ENCODE results near the gene COPS7B. TPM values are rescaled to one million over a fixed set of nuclear protein-coding genes. Genes with fewer than 3 reads are reported as not detected.

The COPS7B gene
- polyA plus RNA-seq, 4 donors: 9.5 to 36.4 (median 16.2) TPM

DNA sequence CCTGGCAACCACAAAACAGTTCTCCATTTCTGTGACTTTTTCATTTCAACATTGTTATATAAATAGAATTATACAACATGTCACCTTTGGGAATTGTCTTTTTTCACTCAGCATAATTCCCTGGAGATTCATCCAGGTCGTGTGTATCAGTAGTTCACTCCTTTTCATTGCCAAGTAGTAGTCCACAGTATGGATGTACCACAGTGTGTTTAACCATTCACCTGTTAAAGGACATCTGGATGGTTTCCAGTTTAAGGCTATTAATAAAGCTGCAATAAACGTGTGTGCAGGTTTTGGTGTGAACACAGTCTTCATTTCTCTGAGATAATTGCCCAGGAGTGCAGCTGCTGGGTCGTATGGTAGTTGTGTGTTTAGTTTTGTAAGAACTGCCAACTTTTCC, 35.7 kb downstream of the COPS7B start:
- H3K27me3 ChIP-seq (ENCODE audit: control insufficient read depth in 3 of 3, insufficient read depth in 3 of 3, low read length in 3 of 3): no peaks in the 10 kb centered on the region
- no peak overlapping the region for H3K4me3 ChIP-seq (ENCODE audit: low read depth in 1 of 3, low read length in 3 of 3)
- DNase-seq (no peak), FAIRE-seq (no peak)
- H3K27ac ChIP-seq (ENCODE audit: low read depth in 1 of 3, low read length in 2 of 3): no peak overlapping the region
- 18 to 46% (median 38%) methylated on average over 3 of the region's 3 CpGs for WGBS, 3 donors
- no peaks in the 10 kb centered on the region for H3K36me3 ChIP-seq (ENCODE audit: control insufficient read depth in 3 of 3, insufficient read depth in 2 of 3, low read depth in 1 of 3, low read length in 3 of 3)
- H3K4me1 ChIP-seq (ENCODE audit: control insufficient read depth in 3 of 3, insufficient read depth in 2 of 3, low read depth in 1 of 3, low read length in 2 of 3): no peaks in the 10 kb centered on the region
- no peaks in the 10 kb centered on the region for H3K9me3 ChIP-seq (ENCODE audit: control insufficient read depth in 2 of 2, insufficient read depth in 1 of 2, low read depth in 1 of 2, low read length in 1 of 2)

- H3K27ac ChIP-seq (ENCODE audit: low read depth in 1 of 3, low read length in 2 of 3): no peak overlapping the region
- FAIRE-seq (no peak), DNase-seq (no peak)
- WGBS, 3 donors: 82 to 87% (median 84%) methylated on average over 10 of the region's 10 CpGs
- no peaks in the 10 kb centered on the region for H3K4me1 ChIP-seq (ENCODE audit: control insufficient read depth in 3 of 3, insufficient read depth in 2 of 3, low read depth in 1 of 3, low read length in 2 of 3)
- H3K36me3 ChIP-seq (ENCODE audit: control insufficient read depth in 3 of 3, insufficient read depth in 2 of 3, low read depth in 1 of 3, low read length in 3 of 3): no peaks in the 10 kb centered on the region
- no peaks in the 10 kb centered on the region for H3K9me3 ChIP-seq (ENCODE audit: control insufficient read depth in 2 of 2, insufficient read depth in 1 of 2, low read depth in 1 of 2, low read length in 1 of 2)
- H3K4me3 ChIP-seq (ENCODE audit: low read depth in 1 of 3, low read length in 3 of 3): no peak overlapping the region
- H3K27me3 ChIP-seq (ENCODE audit: control insufficient read depth in 3 of 3, insufficient read depth in 3 of 3, low read length in 3 of 3): no peaks in the 10 kb centered on the region
Measured at GRCh38 chr2:231853105-231853504, 66.9 kb downstream of the COPS7B start.

DNA sequence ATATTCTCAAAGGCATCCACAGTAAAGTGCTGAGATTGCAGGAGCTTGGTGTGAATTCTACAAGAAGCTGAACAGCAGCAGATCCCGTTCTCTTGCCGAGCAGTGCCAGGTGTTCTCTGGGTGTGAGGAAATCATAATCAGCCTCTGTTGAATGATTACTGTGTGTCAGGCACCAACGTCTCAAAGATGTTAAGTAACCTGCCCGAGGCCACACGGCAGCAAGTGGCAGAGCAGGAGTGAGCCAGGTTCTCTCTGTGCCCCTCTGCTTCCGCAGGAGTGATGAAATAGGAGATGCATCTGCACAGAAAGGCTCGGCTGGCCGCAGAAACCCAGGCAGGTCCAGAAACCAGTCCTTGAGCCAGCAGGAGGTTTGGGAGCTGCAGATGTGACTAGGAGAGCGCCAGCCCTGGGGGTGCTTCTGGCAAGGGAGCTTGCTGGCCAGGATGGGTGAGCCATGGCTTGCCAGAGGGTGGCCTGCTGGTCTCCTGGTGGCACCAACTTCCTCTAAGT, 68.4 kb downstream of the COPS7B start:
- H3K4me1 ChIP-seq (ENCODE audit: control insufficient read depth in 3 of 3, insufficient read depth in 2 of 3, low read depth in 1 of 3, low read length in 2 of 3): no peaks in the 10 kb centered on the region
- DNase-seq (no peak), FAIRE-seq (no peak)
- H3K4me3 ChIP-seq (ENCODE audit: low read depth in 1 of 3, low read length in 3 of 3): no peak overlapping the region
- no peaks in the 10 kb centered on the region for H3K36me3 ChIP-seq (ENCODE audit: control insufficient read depth in 3 of 3, insufficient read depth in 2 of 3, low read depth in 1 of 3, low read length in 3 of 3)
- no peak overlapping the region for H3K27ac ChIP-seq (ENCODE audit: low read depth in 1 of 3, low read length in 2 of 3)
- H3K9me3 ChIP-seq (ENCODE audit: control insufficient read depth in 2 of 2, insufficient read depth in 1 of 2, low read depth in 1 of 2, low read length in 1 of 2): no peaks in the 10 kb centered on the region
- H3K27me3 ChIP-seq (ENCODE audit: control insufficient read depth in 3 of 3, insufficient read depth in 3 of 3, low read length in 3 of 3): no peaks in the 10 kb centered on the region
- 45 to 72% (median 58%) methylated on average over 9 of the region's 9 CpGs for WGBS, 3 donors

- H3K27ac ChIP-seq (ENCODE audit: low read depth in 1 of 3, low read length in 2 of 3): no peak overlapping the region
- DNase-seq: peak in 1 of 2 donors; percentile 35
- H3K4me3 ChIP-seq (ENCODE audit: low read depth in 1 of 3, low read length in 3 of 3): no peak overlapping the region
- peaks cover 0 to 3% (median 0%) of the 10 kb centered on the region in 3 donors for H3K27me3 ChIP-seq (ENCODE audit: control insufficient read depth in 3 of 3, insufficient read depth in 3 of 3, low read length in 3 of 3)
- no peaks in the 10 kb centered on the region for H3K9me3 ChIP-seq (ENCODE audit: control insufficient read depth in 2 of 2, insufficient read depth in 1 of 2, low read depth in 1 of 2, low read length in 1 of 2)
- no peak for FAIRE-seq
- no peaks in the 10 kb centered on the region for H3K4me1 ChIP-seq (ENCODE audit: control insufficient read depth in 3 of 3, insufficient read depth in 2 of 3, low read depth in 1 of 3, low read length in 2 of 3)
- 32 to 71% (median 39%) methylated on average over 6 of the region's 6 CpGs for WGBS, 3 donors
- no peaks in the 10 kb centered on the region for H3K36me3 ChIP-seq (ENCODE audit: control insufficient read depth in 3 of 3, insufficient read depth in 2 of 3, low read depth in 1 of 3, low read length in 3 of 3)
Measured at GRCh38 chr2:231856959-231857358, 70.7 kb downstream of the COPS7B start.

Other genes starting within 250 kb of the COPS7B start
- gene TEX44, start 193.6 kb upstream of the COPS7B start, polyA plus RNA-seq: not detected
- 1,000 to 10,000 TPM; 1,019 to 2,156 (median 1,113) TPM for gene PTMA, start 77.9 kb upstream of the COPS7B start, polyA plus RNA-seq
- 10 to 100 TPM; 13.2 to 28.1 (median 25.6) TPM for gene PDE6D, start 5.2 kb upstream of the COPS7B start, polyA plus RNA-seq
- under 1 TPM in 2 of 4 donors, not detected in 2; 0.13 to 0.50 TPM for gene NPPC, start 140.0 kb downstream of the COPS7B start, polyA plus RNA-seq
- gene DIS3L2, start 175.3 kb downstream of the COPS7B start, polyA plus RNA-seq: 10 to 100 TPM in 2 of 4 donors, 1 to 10 TPM in 2; 8.3 to 22.1 (median 11.8) TPM

Measured in small intestine (tissue), 7 donors.